NT2/D1 (cell line): ENCODE measurements around the gene LRRC71.

ENCODE experiments used
- SUZ12 ChIP-seq: IDR thresholded peaks from 2 replicates; pipeline ENCODE4 v1.6.1; 2011; ENCODE audit not compliant: insufficient read length, insufficient read depth; ENCODE audit errors: extremely low read depth
- YY1 ChIP-seq: IDR thresholded peaks from 2 replicates; pipeline ENCODE4 v1.6.1; 2011; ENCODE audit not compliant: insufficient read length, insufficient read depth

GRCh38 chr1:156903328-156904091, 16.9 kb upstream of the LRRC71 start:
- no peak for TF ChIP-seq SUZ12
- no peak for TF ChIP-seq YY1
